ENCODE results near the gene TK1.
A peak's percentile ranks its signal among the peaks of the same experiment; 100 is the strongest.

TK1 gene

DNA sequence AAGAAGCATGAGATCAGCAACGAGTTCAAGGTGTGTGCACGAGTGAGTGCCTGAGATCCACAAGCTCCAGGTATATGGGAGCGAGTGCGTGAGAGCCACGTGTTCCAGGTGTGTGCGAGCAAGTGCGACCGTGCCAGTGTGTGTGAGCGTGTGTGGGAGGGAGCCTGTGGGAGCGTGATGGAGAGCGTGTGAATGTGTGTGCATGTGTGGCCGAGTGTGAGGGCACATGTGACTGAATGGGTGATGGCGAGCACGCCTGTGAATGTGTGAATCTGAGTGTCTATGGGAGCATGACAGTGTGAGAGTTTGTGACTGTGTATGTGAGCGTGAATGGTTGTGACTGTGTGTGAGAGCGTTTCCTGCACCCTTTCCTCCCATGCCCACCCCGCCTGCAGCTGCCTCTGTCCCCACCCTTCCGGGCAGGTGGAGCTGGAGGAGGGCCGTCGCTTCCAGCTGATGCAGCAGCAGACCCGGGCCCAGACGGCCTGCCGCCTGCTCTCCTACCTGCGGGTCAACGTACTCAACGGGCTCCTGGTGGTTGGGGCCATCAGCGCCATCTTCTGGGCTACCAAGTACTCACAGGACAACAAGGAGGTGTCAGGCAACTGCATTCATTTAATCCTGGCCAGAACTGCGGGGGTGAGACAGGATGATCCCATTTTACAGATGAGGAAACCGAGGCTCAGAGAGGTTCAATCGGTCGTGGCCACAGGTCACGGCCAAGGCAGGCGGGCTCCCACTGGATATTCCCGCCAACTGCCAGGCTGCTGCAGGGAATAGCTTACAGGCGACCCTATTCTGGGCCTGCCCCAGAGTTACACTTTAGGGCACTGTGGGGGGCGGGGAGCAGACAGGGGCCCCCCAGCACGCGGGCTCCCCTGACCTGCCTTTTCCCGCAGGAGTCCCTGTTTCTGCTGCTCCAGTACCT is 52.6 kb downstream of the TK1 start:
- DNase-seq (ENCODE audit: low read depth, low spot score): peak; percentile 73

DNA sequence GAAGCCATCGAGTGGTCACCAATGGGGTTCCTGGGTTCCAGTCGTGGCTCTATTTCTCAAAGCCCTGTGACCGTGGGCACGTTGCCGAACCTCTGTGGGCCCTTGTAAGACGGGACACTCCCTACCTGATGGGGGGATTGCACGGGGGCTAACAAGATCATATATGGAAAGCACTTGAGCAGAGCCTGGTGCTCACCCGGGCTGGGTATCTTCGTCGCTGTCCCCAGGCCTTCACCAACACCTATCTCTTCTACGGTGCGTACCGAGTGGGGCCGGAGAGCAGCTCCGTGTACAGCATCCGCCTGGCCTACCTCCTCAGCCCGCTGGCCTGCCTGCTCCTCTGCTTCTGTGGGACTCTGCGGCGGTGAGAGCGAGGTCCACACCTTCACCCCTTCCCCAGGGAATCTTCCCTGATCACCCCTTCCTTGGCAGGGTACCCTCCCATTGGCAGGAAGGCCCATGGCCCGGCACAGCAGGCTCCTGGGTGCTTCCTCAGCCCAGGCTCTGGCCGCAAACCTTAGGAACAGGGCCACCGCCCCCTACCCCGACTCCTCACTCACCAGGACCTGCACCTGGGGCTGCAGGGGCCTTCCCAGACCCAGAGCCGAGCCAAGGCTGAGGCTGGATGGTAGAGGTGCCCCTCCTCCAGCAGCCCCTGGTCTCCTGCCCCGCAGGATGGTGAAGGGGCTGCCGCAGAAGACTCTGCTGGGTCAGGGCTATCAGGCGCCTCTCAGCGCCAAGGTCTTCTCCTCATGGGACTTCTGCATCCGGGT is 53.5 kb downstream of the TK1 start:
- no peak for DNase-seq (ENCODE audit: low read depth, low spot score)

DNA sequence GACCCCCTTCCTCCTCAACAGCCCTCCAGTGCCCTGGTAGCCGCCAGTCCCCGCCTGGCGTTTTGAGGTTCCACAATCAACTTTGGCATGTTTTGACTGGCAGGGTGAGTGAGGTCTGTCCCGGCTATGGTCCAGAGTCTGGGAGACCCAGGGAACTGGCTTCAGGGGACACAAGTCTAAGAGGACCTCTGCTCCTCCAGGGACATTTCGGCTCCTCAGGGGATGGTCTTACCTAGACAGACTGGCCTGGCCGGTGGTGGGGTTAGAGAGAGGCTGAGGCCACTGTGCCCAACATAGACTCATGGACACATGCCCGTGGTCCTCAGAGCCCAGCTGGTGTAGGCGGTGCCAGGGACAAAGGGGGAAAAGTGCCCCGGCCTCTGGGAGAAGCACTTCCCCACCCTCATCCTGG is 54.1 kb downstream of the TK1 start:
- DNase-seq (ENCODE audit: low read depth, low spot score): no peak

DNA sequence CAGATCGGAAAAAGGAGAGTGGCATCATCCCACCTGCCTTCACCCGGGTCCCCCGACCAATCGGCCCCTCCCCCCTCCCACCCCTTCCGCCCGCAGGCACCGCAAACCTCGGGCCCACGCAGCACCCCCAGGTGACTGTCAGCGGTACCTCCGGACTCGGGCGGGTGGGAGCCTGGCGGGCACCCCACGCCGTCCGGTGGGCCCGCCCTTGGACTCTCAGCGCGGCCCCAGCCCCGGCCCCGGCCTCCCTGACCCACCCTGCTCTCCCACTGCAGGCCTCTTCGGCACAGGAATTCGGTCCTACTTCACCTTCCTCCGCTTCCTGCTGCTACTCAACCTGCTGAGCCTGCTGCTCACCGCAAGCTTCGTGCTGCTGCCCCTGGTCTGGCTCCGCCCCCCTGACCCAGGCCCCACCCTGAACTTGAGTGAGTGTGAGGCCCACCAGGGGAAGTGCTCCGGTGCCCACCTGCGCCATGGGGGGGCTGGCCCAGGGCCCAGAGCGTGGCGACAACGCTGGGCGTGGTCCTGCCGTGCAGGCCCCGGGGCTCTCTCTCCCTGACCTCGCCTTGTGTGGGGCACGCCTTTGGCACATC is 54.7 kb downstream of the TK1 start:
- DNase-seq (ENCODE audit: low read depth, low spot score): no peak

DNA sequence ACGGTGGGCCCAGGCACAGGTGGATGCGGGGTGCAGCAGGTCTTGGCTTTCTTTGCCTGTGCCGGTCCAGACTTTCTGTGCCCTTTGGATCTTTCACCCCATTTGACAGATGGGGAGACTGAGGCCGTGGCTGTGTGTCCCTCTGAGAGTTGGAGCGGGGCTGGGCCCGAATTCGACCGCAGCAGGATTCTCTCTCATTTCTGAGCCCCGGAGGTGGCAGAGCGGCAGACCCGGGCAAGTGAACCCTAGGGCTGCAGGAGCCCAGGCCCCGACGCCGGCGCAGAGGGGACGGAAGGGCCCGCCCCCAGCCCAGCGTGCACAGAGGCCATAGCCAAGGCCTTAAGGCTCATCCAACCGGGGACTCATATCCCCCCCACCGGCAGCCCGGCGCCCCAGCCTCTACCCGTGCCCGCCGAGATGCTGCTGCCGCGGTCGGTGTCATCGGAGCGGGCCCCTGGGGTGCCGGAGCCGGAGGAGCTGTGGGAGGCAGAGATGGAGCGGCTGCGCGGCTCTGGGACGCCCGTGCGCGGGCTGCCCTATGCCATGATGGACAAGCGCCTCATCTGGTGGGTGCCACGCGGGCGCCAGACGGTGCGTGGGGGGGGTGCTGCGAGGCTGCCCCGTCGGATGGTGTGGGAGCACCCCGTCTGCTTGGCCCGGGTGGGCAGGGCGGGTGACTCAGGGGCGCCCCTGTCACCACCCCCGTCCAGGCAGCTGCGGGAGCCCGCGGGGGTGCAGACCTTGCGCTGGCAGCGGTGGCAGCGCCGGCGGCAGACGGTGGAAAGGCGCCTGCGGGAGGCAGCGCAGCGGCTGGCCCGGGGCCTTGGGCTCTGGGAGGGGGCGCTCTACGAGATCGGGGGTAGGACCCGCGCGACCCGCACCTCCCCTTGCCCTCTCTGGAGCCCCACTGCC is 55.4 kb downstream of the TK1 start:
- no peak for DNase-seq (ENCODE audit: low read depth, low spot score)

DNA sequence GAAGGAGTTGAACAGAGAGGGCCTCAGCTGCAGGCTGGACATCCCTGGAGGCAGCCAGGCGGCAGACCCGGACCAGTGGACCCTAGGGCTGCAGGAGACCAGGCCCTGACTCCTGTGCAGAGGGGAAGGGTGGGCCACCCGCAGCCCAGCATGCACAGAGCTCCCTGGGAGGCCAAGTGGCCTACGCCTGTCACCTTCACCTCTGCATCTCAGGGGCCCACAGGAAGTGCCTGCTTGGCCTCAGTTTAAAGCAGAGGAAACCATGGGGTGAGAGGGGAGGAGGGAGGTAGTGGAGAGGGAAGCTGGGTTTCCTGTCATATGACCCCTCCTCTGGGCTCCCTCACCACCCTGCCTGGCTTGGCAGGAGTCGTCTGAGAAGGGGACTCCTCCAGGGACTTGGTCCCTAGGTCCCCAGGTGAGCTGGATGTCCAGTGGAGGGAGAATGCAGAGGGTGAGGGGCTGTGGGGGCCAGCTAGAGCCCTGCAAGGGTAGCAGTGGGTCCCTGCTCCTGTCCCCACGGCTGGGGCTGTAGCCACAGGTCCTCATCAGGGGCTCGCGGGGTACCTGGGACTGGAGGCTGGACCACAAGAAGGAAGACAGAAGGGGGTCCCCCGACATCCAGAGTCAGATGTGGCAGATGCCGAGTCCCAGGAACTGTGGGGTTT is 56.3 kb downstream of the TK1 start, which contains the start of gene TMC8:
Gene TMC8, plus strand, starts transcription at position 335 of the 665 bp plus-strand sequence. CDS start 818 bp downstream, outside the sequence.
- no peak for DNase-seq (ENCODE audit: low read depth, low spot score)

DNA sequence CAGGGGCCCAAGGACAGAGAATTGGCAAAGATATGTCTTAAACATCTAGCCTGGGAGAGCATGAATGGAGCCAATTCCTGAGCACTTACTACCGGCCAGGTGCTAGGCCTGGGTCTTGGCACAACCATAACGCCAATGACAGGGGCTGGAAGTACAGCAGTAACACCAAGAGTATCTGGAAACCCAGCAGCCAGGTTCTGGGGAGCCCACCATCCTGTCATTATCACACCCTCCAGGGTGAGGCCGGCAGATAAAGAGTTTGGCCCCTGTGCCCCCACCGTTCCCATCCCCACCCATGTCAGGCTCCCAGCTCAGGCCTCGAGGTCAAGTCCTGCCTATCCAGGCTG is 56.8 kb downstream of the TK1 start:
- DNase-seq (ENCODE audit: low read depth, low spot score): no peak

DNA sequence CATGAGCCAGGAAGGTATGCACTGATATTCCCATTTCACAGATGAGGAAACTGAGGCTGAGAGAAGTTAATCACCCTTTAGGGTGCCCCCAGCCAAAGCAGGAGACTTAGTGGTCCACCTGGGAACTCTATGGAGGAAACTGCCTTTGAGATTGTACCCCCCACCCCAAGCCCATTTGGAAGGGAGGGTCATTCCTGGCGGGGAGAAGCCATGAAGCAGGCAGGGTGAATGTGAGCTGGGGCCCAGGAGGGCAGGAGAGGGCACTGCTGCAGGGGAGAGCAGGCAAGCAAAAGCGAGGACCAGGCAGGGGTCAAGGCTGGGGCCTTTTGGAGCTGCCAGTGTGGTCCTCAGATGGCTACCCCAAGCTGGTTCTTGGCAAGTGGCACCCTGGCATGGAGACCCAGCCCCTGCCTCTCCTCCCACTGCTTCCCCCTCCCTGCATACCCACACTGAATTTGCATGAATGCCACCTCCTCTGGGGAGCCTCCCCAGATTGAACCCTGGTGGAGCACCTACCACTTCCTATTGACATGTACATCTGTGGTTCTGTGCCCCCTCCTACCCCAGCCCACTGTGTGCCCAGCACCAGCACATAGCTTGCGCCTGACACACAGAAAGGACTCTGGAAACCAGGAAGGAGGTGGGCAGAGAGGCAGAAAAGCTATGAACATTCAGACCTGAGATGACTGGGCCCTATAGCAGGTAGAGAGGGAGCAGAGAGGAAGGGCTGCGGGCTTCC is 57.3 kb downstream of the TK1 start:
- no peak for DNase-seq (ENCODE audit: low read depth, low spot score)

DNA sequence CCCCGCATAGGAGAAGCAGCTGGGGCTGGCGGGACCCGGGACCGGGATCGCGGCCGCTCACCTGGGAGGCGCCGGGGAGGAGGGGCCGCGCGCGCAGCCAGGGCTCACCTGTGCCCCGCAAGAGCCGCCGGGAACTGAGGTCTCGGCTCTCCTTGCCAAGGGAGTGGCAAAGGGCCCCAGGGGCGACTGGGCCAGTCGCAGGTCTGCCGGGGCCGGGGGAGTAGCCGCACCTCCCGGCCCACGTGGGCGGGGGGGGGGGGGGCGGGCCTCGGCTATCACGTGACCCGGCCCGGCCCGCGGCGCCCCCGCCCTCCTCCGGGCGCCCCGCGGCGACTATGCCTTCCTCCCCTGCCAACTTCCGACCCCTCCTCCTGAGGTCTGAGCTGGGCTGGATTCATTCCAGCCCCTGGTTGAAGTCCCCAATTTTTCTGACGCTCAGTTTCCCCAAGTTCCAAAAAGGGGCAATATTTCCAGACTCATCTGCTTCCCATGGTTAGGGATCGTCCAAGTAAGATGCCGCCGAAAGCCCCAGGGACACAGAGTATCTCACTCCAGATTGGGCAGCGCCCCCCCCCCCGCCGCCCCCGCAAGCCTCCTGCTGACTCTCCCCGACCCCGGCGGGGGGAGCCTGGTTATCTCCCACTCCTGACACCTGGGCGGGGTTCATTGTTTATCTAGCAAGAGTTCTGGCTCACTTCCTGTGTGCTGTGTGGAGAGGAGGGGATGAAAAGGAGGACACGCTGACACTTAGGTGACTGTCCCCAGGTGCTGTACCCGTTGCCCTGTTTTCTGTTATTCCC is 58.1 kb downstream of the TK1 start, which contains the start of gene TMC6:
Gene TMC6, minus strand, starts transcription at position 205 of the 800 bp plus-strand sequence. CDS start 1,923 bp downstream, outside the sequence.
- DNase-seq (ENCODE audit: low read depth, low spot score): no peak

DNA sequence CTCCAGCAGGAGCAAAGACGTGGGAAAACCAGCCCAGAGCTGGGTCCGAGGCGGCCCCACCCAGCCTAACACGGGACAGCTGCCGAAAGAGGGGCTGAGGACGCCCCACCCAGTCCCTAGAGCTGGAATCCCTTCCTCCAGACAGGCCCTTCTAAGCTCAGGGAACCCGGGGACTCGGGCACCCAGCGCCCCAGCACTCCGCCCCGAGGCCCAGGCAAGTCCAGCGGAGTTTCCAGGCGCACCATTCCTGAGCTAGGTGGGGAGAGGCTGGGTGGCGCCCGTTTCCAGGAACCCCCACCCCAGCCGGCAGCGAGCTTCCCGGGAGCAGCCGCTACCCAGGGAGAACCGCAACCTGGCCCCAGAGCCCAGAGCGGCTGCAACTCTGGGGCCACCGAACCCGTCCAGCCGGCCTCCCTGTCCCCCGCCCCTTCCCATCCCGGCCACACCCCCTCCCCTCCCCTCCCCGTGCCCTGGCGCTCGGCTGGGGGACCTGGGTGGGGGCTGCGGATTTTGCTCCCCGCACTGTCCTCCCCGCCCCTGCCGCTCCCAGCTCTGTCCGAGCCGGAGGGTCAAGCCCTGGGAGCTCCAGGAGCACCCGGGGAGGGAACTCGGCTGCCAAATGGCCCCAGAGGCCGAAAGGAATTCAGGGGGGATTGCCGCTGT is 58.8 kb downstream of the TK1 start:
- no peak for DNase-seq (ENCODE audit: low read depth, low spot score)

DNA sequence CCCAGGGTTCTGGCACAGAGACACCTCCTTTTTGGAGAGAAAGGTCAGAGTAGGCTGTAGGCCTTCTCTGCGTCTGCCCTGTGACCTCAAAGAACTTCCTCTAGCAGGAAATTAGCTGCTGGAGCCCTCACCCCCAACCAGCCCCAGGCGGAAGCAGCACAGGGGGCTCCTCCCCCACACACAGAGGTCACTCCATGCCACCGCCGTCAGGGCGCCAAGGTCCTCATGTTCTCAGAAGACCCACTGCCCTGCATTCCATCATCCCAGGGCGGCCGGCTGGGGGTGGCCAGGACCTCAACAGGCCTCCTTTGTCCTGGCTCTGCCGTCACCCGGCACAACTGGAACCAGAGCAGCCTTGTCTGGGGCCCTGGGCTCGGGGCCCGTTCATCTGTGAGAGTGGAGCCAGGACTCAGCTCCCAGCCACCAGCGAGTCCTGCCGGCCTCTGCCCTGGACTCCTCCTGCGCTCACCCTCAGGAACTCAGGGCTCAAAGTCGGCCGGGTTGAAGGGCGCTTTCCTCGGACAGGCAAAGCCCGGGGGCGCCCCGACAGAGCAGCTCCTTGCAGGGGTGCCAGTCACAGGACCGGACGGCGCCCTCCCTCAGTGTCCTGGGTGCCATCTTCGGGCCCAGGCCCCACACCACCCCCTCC is 59.5 kb downstream of the TK1 start:
- no peak for DNase-seq (ENCODE audit: low read depth, low spot score)

DNA sequence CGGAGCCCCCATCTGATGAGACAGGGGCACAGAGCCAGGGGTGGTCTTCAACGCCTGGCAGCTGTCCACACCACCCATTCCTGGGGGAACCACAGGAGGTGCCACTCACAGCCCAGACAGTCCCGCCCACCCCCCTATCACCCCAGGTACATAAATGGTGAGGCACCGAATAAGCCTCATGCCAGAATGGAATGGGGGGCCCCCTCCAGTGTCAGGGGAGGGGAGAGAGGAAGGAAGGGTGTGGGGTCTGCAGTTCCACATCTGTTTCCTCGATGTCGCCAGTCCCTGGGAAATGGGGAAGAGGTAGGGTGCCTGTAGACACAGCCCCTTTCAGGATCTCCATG is 60.0 kb downstream of the TK1 start:
- no peak for DNase-seq (ENCODE audit: low read depth, low spot score)

DNA sequence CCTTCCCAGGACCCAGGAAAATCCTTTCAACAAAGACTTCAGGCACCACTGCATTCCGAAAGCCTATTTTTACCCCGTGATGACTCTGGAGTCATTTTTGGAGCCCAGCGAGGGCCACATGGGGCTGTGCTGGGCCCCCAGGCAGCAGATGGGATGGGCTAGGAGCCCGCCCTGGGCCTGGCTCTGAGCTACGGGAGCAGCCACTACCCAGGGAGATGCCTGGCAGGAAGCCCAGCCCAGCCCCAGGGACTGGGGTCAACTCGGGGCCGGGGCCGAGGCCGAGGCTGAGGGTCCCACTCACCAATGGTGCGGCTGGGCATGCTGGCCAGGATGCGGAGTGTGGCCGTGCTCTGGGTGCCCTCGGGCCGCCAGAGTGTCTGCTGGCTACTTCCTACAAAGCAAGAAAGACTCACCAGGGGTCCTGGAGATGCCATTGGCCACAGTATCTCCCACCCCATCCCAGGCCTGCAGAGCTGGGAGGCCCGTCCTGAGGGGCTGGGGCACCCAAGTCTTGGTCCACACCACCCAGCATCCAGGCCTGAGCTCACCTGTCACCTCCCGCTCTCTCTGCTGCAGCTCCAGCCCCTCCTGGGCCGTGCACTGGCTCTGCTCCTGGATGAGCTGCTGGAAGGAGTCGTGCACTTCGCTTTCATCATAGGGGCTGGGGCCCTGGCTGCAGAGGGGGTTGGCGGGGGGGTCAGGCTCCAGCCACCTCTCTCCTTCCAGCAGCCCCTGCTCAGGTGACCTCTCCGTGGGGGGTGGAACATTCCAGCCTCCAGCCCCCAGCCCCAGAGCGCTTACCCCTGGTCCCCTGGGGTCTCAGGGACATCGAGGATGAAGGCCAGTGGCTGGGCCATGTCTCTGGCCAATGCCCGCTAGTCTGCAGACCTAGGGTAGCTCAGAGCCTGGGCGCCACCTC is 60.6 kb downstream of the TK1 start:
- DNase-seq (ENCODE audit: low read depth, low spot score): no peak

DNA sequence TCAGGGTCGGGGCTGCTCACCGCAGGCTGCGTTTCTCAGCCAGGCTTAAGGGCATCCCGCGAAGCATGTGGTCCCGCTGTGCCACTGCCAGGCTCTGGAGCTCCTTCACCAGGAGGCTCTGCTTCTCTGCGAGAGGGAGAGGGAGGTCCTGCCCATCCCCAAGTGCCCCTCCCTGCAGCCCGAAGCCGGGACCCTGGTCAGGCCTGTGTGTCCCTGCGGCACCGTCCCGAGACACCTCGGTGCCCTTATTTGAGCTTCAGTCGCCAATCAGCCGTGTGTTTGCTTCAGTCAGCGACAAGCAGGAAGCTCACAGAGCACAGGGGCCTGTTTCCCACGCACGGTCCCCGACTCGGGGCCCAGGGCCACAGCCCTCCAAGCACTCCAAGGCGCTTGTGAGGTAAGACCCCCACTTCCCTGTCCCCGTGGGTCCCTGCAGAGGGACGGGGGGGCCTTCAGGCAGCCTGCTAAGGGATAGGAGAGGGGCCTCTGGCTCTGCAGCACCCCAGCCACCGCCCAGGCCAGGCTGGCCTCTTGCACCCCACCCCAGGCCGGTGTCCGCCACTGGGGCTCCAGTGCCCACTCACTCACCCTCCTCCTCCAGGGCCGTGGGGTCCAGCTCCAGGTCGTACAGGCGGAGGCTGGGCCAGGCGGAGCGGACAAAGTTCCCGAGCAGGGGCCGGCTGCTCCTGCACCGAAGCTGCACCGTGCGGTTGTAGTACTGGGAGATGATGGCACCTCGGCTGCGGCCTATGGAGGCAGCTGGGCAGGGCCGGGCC is 61.5 kb downstream of the TK1 start:
- no peak for DNase-seq (ENCODE audit: low read depth, low spot score)

DNA sequence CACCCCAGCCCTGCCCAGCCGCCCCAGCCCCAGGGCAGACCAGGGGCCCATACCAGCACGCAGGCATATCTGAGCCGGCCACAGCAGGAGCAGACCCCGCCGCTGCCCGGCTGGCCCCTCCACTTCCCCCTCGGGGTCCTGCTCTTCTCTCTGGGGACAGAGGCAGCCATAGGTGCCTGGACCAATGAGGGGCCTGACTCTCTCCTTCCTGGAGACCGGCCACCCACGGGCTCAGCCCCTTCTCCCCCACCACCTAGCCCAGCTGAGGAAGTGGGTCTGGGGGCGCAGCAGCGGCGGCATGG is 62.1 kb downstream of the TK1 start:
- DNase-seq (ENCODE audit: low read depth, low spot score): no peak
